Osteoblast (primary cell): ENCODE results near the gene AFF2. TPM values are rescaled to one million over a fixed set of nuclear protein-coding genes. Genes with fewer than 3 reads are reported as not detected.

ENCODE experiments used
- DNase-seq: peaks from one replicate; pipeline ENCODE4 v3.0.0; 2011; ENCODE audit warnings: low spot score, mixed read lengths; ENCODE audit not compliant: insufficient read length; ENCODE audit errors: missing footprints
- H2AFZ ChIP-seq: 2 replicates; pipeline ENCODE4 v1.6.0; 2011; ENCODE audit warnings: mild to moderate bottlenecking, low read length
- H3K27ac ChIP-seq: 2 replicates; pipeline ENCODE4 v1.5.1; 2011; ENCODE audit warnings: mild to moderate bottlenecking, low read depth, low read length, moderate library complexity
- H3K27me3 ChIP-seq: 2 replicates; pipeline ENCODE4 v1.6.0; 2012; ENCODE audit warnings: mild to moderate bottlenecking, control low read depth, inconsistent platforms, low read length, moderate library complexity; ENCODE audit not compliant: insufficient read depth
- H3K36me3 ChIP-seq: 2 replicates; pipeline ENCODE4 v1.5.1; 2011; ENCODE audit warnings: mild to moderate bottlenecking, low read length, control low read depth, moderate library complexity; ENCODE audit not compliant: insufficient read depth
- H3K4me1 ChIP-seq: 2 replicates; pipeline ENCODE4 v1.5.1; 2011; ENCODE audit warnings: mild to moderate bottlenecking, low read length, control low read depth, moderate library complexity; ENCODE audit not compliant: insufficient read depth
- H3K4me2 ChIP-seq: 2 replicates; pipeline ENCODE4 v1.6.0; 2011; ENCODE audit warnings: mild to moderate bottlenecking, low read length; ENCODE audit not compliant: insufficient read depth
- H3K4me3 ChIP-seq: fragments of 200-600 bp; sonication (generic); 3 replicates; pipeline ENCODE4 v1.5.1; 2012; ENCODE audit warnings: mild to moderate bottlenecking, low read length, inconsistent platforms; ENCODE audit not compliant: insufficient read depth
- H3K79me2 ChIP-seq: 2 replicates; pipeline ENCODE4 v1.6.0; 2012; ENCODE audit warnings: mild to moderate bottlenecking, low read length, control low read depth, inconsistent platforms; ENCODE audit not compliant: insufficient read depth
- H3K9me3 ChIP-seq: 2 replicates; pipeline ENCODE4 v1.5.1; 2011; ENCODE audit warnings: low read depth, low read length, control low read depth
- H4K20me1 ChIP-seq: 2 replicates; pipeline ENCODE4 v1.6.0; 2012; ENCODE audit warnings: mild to moderate bottlenecking, low read length, control low read depth; ENCODE audit not compliant: insufficient read depth
- CTCF ChIP-seq: IDR thresholded peaks from 2 replicates; pipeline ENCODE4 v1.5.1; 2011; ENCODE audit warnings: mild to moderate bottlenecking, low read depth, low read length, moderate library complexity; ENCODE audit errors: extremely low read depth
- total RNA-seq: library from RNA; depleted of rRNA; stranded (reverse); fragments of >200 nt; gene quantifications from 2 replicates; pipeline ENCODE4 v1.2.3, GENCODE V29; 2012

AFF2 gene
- total RNA-seq, 1 donor, result 10.9 TPM

DNA sequence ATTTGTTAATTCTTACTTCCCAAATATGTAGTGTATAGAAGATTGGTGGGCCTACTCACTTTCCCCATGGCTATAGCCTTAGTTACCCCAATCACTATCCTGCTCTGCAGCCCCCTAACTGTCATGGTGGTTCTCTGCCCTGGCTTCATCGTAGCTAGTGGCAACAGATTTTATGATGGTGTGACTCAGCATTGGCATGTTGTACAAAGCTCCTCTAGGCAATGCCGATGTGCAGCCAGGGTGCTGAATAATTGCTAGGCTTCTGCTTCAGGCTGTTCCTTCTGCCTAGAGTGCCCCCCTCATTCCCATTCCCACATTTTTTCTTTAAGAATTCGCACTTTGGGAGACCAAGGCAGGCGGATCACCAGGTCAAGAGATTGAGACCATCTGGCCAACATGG is 35.2 kb downstream of the AFF2 start:
- Histone ChIP-seq H3K4me3 (no peak overlapping the region), H2AFZ (no peak overlapping the region), H3K36me3 (no peaks in the 10 kb centered on the region), H3K9me3 (no peaks in the 10 kb centered on the region), H3K79me2 (no peaks in the 10 kb centered on the region), H3K4me2 (no peak overlapping the region), H4K20me1 (no peaks in the 10 kb centered on the region), H3K27ac (no peak overlapping the region), H3K4me1 (no peaks in the 10 kb centered on the region), H3K27me3 (no peaks in the 10 kb centered on the region)
- TF ChIP-seq CTCF, result no peak
- DNase-seq, result no peak

DNA sequence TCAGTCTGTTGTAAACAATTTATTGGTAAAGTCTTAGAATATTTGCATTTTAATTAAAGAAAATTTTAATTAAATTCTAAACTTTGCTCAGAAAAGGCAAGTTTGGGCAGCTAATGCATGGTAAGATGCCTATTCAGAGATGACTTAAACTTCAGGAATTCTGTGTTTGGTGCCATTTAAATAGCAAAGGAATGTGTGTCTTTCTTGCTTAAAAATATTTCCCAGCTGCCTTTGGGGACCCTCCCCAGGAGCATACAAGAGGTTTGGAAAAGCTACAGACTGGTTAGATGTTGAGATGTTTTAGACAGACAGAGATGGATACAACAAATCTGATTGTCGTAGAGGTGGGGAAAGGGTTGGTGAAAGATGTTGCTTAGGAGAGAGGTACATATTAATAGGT is 36.5 kb downstream of the AFF2 start:
- no peak overlapping the region for H2AFZ ChIP-seq
- no peak overlapping the region for H3K27ac ChIP-seq
- no peak for TF ChIP-seq CTCF
- H3K4me1 ChIP-seq, result no peaks in the 10 kb centered on the region
- no peaks in the 10 kb centered on the region for H3K79me2 ChIP-seq
- H3K9me3 ChIP-seq, result no peaks in the 10 kb centered on the region
- H3K27me3 ChIP-seq, result no peaks in the 10 kb centered on the region
- H4K20me1 ChIP-seq, result no peaks in the 10 kb centered on the region
- no peak overlapping the region for H3K4me2 ChIP-seq
- H3K36me3 ChIP-seq, result no peaks in the 10 kb centered on the region
- no peak for DNase-seq
- no peak overlapping the region for H3K4me3 ChIP-seq

DNA sequence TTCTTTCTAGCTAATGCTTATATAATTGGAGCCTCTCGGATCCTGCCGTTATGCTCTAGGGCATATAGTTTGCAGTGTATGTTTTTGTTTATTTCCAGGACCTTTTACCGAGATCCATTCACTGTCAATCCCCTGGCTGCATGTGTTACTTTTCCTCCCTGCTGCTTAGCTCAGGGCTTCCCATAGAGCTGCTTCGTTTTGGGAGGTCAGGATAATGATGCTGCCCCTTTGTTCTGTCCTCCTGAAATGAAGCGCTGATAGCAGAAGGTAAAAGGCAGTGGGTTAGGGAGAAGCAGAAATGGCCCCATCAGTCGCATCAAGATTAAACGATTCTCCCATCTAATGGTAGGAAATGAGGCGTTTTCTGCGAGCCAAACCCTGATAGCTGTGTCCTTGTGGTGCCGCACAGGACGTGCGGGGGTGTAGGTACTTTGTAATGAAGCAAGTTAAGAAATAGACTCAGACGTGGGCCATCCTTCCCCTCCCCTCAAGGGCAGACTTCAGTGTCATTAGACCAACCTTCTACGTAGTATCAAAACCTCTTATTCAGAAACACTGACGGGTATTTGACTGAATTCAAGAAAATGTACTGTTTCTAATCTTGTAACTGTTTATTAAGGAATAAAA is 37.3 kb downstream of the AFF2 start:
- Histone ChIP-seq H3K4me1 (no peaks in the 10 kb centered on the region), H3K79me2 (no peaks in the 10 kb centered on the region), H3K4me2 (no peak overlapping the region), H3K36me3 (no peaks in the 10 kb centered on the region), H3K4me3 (no peak overlapping the region), H3K9me3 (no peaks in the 10 kb centered on the region), H3K27me3 (no peaks in the 10 kb centered on the region), H3K27ac (no peak overlapping the region), H4K20me1 (no peaks in the 10 kb centered on the region), H2AFZ (no peak overlapping the region)
- TF ChIP-seq CTCF, result no peak
- no peak for DNase-seq

- no peak for DNase-seq
- no peak overlapping the region for H2AFZ ChIP-seq
- H3K9me3 ChIP-seq, result no peaks in the 10 kb centered on the region
- H3K4me2 ChIP-seq, result no peak overlapping the region
- no peaks in the 10 kb centered on the region for H3K79me2 ChIP-seq
- no peak overlapping the region for H3K27ac ChIP-seq
- no peaks in the 10 kb centered on the region for H3K27me3 ChIP-seq
- H4K20me1 ChIP-seq, result no peaks in the 10 kb centered on the region
- no peaks in the 10 kb centered on the region for H3K4me1 ChIP-seq
- TF ChIP-seq CTCF, result no peak
- H3K4me3 ChIP-seq, result no peak overlapping the region
- no peaks in the 10 kb centered on the region for H3K36me3 ChIP-seq
Observed at GRCh38 chrX:148538582-148538981, 38.2 kb downstream of the AFF2 start.
